Frontal cortex (tissue), 4 donors: ENCODE results near the gene SLC7A11. TPM values are rescaled to one million over a fixed set of nuclear protein-coding genes. Genes with fewer than 3 reads are reported as not detected.
"Not testable (repeated sequence)": the region's sequence is repeated elsewhere in the genome, so short reads cannot be mapped to it uniquely, and the experiment has no call there.

Source experiments
- DNase-seq, 2 donors: peaks; one replicate each; pipeline ENCODE4 v3.0.0; 2012; ENCODE audit warnings: low spot score in 2 of 2
- FAIRE-seq: peaks from 2 replicates; lab custom pipeline; 2012; peaks lifted over from hg19 to GRCh38; lab: Jason Lieb, UNC
- total RNA-seq: library from RNA; depleted of rRNA; stranded (reverse); fragments of >200 nt; gene quantifications from one replicate; pipeline ENCODE4 v1.2.3, GENCODE V29; 2014
- donor health status: control.
- donor health status: control.
- donor health status: control.

Gene SLC7A11
- total RNA-seq, 1 donor from 2014 or later: 33.0 TPM

- FAIRE-seq: no peak
Observed at GRCh38 chr4:138217567-138217966, 24.6 kb downstream of the SLC7A11 start.

DNA sequence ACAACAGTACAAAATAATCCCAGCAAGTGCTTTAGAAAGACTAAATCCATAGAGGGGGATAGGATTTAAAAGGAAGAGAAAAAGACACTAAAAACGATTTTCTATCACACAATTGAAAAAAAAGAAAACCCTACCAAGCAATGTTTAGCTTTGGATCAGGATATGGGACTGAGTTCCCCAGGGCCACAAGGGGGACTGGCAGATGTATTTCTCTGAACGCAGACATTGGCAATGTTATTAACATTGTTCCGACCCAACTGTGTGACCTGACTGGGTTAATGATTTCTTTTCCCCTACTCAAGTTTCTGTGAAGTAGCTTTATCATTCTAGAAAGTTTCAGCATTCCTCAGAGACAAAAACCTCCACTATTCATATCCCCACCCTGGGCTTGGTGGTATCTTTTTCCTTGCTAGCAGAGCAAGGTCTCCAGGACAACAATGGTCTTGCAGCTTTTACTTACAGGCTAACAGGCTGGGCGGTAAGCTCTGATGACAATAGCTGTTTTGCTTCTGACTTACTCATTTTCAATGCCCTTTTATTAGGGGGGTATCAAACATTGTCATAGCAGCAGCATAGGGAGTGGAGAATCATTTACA lies 25.8 kb downstream of the SLC7A11 start:
- FAIRE-seq: no peak
- DNase-seq: no peak

More at GRCh38 chr4:138217567-138217966, 24.6 kb downstream of the SLC7A11 start:
- no peak for DNase-seq

DNA sequence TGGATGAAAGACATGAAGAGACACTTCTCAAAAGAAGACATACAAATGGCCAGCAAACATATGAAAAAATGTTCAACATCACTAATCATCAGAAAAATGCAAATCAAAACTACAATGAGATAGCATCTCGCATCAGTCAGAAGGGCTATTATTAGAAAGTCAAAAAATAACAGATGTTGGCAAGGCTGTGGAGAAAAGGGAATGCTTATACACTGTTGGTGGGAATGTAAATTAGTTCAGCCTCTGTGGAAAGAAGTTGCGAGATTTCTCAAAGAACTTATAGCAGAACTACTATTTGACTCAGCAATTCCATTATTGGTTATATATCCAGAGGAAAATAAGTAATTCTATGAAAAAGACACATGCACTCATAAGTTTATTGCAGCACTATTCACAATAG lies 31.6 kb downstream of the SLC7A11 start:
- DNase-seq, FAIRE-seq: not testable (repeated sequence)

- FAIRE-seq (no peak), DNase-seq (no peak)
Observed at GRCh38 chr4:138209094-138209493, 33.1 kb downstream of the SLC7A11 start.

DNA sequence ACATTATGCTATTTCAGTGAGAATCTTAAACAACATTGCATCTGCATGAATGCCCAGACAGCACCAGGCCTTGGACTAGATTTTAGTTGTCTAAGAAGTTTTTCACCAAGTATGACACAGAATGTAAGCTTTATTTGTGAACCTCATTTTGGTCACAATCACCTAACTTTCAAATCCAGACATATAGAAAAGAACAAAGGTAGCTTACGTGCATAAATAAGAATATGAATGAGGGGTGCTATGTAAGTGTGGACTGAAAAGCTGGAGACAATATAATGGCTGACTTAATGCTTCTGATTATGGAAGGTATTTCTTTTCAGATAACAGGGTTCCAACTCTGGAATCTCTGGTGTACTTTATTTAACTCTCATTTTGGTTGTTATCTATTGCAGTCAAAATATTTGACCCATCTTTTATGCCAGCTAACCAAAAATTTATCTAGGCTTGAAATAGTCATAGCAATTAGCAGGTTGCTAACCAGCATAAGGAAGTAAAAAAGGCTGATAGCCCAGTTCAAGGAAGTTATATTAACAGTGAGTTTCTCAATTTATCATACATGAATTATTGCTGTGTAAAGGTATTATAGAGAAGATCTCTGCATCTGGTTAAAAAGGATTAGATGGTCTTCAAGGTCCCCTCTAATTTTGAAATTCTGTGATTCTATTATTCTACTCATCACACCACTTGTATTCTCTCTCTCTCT lies 36.5 kb downstream of the SLC7A11 start:
- FAIRE-seq (no peak), DNase-seq (no peak)

DNA sequence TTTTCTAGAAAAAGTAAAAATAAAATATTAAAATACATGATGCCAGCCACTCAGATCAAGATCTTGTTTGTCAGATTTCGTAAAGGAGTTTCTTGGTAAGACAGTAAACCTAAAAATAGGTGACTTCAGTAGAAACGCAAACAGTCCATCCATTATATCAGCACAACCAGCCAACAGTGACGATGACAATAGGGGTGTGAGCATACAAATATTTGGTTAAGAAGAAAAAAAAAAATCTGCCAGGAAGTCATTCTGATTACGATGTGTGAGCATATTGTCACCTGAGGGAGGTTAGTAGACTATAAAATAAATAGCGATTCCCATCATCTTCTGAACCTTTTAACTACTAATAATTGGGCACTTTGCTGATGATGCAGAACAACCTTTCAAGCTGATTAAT lies 37.6 kb downstream of the SLC7A11 start:
- DNase-seq: no peak
- FAIRE-seq: no peak

DNA sequence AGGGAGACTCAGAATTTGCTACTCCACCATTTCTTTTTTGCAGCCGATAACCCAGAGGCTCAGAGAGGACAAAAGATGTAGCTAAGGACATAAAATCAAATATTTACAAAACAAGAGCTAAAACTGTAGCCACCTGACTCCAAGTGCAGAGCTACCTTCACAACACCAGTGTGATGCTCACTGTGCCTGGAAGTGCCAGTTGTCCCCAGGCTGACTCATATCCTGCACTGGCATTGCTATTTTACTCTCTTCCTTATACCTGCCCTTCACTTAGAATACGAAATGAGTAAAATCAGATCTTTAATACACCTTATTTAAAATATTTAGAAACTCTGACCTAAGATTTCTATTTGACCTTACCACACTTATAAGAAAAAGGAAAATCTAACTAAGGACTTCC lies 39.5 kb downstream of the SLC7A11 start:
- DNase-seq (no peak), FAIRE-seq (no peak)

DNA sequence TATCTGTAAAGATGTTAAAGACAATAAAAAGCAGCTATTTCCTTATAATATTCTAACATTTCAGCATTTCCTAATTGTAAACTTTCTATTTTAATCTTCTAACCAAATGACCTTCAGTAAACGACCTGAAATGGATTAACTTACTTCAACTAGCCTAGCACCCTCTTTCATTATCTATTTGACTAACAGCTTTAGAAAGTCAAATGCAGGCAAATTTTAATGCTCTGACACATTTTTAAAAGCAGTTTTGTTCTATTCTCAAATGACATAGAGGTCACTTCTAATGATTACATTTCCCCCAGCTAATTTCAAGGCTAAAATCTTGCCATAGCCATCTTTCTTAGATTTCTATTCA lies 41.9 kb downstream of the SLC7A11 start:
- no peak for DNase-seq
- no peak for FAIRE-seq

DNA sequence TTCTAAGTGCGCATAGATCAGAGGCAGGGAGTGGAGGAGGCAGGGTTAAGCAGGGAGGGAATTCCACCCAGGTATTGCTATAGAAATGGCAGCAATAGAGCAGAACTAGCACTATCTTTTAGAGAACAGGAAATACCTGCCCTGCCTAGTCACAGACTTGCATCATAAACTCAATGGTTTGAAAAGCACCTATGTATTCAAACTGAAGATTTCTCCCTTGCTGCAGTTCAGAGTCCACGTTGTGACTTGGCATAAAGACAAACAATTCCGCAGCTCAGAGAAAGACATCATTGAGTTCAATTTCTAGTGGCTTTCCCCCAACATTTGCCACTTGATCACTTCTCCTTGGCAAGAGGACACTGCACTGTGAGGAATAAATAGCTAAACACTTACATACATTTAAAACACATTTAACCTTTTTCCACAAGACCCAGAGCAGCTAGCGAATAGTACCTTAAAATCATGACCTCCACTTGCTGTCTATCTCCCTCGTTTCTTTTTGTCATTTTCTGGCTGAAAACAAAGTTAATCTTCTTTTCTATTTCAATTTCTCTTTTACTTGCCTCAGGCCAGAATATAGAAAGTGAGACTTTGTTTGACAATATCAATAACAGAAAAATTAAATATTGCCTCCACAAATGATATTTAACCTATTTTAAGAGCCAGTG lies 42.4 kb downstream of the SLC7A11 start:
- DNase-seq (no peak), FAIRE-seq (no peak)

DNA sequence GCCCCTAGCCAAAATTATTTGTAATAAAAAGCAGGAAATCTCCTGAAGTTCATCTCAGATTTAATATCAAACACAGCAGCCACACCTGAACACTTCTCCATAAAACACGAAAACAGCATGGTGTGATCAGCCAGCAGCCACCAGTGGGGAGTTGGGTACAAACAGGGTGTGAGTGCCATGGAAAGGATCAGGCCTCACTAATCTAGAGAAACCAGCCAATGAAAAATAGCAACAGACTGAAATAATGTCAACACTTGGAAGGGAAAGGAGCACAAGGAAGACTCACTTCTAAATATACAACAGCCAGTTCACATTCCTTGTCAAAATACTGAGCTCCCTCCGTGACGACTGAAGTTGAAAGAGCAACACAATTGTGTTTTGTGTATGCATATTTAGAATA lies 46.0 kb downstream of the SLC7A11 start:
- FAIRE-seq: no peak
- DNase-seq: no peak

GRCh38 chr4:138193963-138194362 lies 48.2 kb downstream of the SLC7A11 start:
- DNase-seq (no peak), FAIRE-seq (no peak)

DNA sequence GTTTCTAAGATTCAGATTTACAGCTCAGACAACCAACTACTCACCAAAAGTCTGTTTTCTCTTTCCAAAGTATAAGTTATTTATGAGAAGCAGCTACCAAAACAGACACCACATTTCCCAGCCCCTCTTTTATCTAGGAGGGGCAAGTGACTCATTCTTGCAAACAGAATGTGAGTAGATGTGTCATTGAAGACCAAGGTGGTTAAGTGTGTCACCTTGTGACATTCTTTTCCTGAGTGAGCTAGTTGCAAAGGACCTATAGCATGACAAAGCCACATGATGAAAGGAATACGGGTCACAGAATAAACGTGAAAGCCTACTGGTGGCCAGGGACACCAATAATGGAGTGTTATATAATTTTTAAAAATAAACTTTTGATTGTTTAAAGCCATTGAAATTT lies 50.0 kb downstream of the SLC7A11 start:
- FAIRE-seq (no peak), DNase-seq (no peak)

DNA sequence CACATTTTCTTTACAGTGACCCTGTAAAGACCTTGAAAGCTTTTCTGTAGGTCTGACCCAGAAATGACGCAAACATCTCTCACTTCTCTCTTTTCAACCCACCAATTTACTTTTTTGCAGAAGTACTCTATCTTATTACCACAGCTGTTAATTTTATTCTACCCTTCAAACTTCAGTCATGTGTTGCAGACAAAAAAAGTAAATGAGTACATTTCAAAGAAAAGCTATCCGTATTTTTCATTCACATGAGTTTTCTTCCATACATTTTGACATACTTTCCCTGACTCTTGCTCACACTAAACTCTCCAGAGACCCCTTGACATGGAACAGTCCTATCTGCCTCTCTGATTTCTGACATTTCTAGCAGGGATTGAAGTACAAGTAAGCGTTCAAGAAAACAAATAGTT lies 51.7 kb downstream of the SLC7A11 start:
- FAIRE-seq (no peak), DNase-seq (no peak)

GRCh38 chr4:138189206-138189605 lies 52.9 kb downstream of the SLC7A11 start:
- no peak for FAIRE-seq
- DNase-seq: no peak

DNA sequence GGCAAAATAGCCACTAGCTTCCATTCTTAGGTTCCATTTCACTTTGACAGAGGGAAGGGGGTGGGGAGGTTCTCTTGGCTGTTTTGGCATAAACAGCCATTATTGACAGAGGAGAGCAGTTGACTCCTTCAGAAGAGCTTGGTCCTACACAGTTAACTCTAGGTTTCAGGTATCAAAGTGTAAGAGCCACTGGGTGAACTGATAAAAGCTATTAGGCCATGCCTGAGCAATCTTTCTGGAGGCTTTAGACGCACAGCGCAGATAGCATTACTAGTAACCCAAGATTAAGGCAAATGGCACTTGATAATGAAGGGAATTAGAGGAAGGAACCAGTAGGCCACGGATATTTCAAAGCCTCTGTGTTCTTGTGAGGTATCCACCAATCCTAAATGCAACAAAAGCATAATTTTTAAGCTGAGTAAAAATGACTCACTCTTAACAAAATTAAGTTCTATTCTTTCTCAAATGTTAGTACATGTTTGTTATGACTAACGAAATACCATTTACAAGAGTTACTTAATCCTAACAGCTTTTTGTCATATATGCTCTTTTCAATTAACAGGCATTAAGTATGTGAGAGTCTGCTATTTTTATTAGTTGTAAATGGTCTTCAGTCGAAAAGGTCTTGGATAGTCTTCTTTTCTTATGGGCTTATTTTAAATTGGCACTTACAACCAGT lies 53.6 kb downstream of the SLC7A11 start:
- no peak for DNase-seq
- no peak for FAIRE-seq

DNA sequence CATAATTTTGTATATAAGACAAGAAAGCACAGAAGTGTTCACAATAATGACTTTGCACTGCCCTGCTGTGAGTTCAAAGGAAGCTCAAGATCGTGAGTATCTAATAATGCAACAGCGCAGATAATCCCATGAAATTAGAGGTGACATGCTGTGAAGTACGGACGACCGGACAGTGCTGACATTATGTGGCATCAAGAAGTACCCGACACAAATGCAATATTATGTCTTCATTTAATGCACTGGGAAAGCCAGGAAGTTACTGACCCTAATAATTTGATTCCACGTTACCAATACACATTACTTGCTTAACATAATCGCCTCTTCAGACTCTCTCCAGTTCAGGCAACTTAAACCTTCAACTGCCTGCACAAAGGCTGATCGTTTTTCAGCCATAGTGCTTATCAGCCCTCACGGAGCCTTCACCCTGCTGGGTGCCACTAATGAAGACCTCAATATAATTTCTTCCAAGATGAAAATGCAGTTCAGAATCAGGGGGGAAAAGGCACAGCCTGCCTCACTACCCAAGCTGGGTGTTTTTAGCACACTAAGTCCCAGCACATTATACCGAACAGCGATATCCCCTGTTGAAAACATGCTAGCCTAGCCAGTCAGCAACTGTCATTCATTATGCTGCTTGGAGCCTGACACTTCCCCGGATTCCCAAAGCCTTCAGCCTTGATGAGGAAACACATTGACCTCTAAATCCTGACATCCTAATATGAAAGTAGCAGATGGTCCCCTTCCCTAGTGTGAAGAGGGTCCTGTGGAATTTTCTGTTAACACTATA lies 56.1 kb downstream of the SLC7A11 start:
- FAIRE-seq: no peak
- no peak for DNase-seq

GRCh38 chr4:138184886-138185285 lies 57.3 kb downstream of the SLC7A11 start:
- DNase-seq (no peak), FAIRE-seq (no peak)

GRCh38 chr4:138182838-138183426 lies 59.2 kb downstream of the SLC7A11 start:
- FAIRE-seq (peak; percentile 90), DNase-seq (no peak)

DNA sequence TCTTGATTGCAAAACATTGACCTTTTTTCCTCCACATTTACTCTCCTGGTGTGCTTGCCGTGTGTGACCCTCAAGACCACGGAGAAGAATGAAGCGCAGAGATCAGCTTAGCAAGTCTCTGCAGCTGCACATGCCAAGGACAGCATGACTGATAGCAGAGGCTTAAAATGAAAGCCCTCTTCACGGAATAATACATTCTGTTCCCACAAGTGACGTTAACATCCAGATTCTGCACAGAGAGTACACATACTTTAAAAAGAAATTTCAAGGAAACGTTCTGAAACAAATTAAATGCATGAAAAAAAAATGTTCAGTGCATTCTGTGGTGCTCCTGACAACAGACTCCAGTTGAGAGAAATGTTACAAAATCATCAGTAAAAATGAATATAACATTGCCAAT lies 60.9 kb downstream of the SLC7A11 start:
- DNase-seq (no peak), FAIRE-seq (no peak)

DNA sequence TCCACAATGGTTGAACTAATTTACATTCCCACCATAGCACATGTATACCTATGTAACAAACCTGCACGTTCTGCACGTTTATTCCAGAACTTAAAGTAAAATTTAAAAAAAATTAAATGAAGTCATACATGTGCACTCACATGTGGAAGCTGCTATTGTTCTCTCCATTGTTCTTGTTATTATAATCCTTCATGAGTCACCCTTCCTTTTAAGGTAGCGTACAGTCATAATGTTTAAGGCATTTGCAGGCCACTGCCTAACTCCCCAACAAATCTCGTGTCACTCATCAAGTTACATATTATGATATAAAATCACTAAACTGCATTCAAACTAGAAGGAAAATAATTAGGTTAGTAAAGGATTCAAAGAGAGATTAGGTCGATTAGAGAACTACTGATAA lies 63.6 kb downstream of the SLC7A11 start:
- FAIRE-seq (no peak), DNase-seq (no peak)
